GM23248 (cell line): Measurements from ENCODE around the gene ISG15. TPM values are rescaled to one million over a fixed set of nuclear protein-coding genes. Genes with fewer than 3 reads are reported as not detected.

Experiments used
- DNase-seq: peaks from one replicate; pipeline ENCODE4 v3.0.0-alpha.2; 2015
- H2AFZ ChIP-seq: fragments of 200-600 bp; sonication (generic); 2 replicates; pipeline ENCODE4 v1.6.1; 2016; ENCODE audit warnings: antibody characterized with exemption
- H3F3A ChIP-seq: fragments of 200-600 bp; sonication (generic); 2 replicates; pipeline ENCODE4 v1.6.1; 2016; ENCODE audit warnings: mild to moderate bottlenecking, antibody characterized with exemption, mixed run types; ENCODE audit not compliant: insufficient read depth
- H3K27ac ChIP-seq: fragments of 200-600 bp; sonication (generic); 2 replicates; pipeline ENCODE4 v1.5.1; 2016; ENCODE audit warnings: mild to moderate bottlenecking
- H3K27me3 ChIP-seq: fragments of 200-600 bp; sonication (generic); replicated peaks from 2 replicates; pipeline ENCODE4 v1.6.1; 2016; ENCODE audit warnings: mild to moderate bottlenecking; ENCODE audit not compliant: insufficient read depth
- H3K36me3 ChIP-seq: fragments of 200-600 bp; sonication (generic); 2 replicates; pipeline ENCODE4 v1.6.1; 2016; ENCODE audit warnings: low read depth, mild to moderate bottlenecking
- H3K4me1 ChIP-seq: fragments of 200-600 bp; sonication (generic); 2 replicates; pipeline ENCODE4 v1.6.1; 2016; ENCODE audit warnings: mild to moderate bottlenecking; ENCODE audit not compliant: insufficient read depth
- H3K4me2 ChIP-seq: fragments of 200-600 bp; sonication (generic); one replicate; pipeline ENCODE4 v1.6.1; 2016; ENCODE audit warnings: mild to moderate bottlenecking; ENCODE audit not compliant: unreplicated experiment
- H3K4me3 ChIP-seq: fragments of 200-600 bp; sonication (generic); 2 replicates; pipeline ENCODE4 v1.5.1; 2016; ENCODE audit warnings: mild to moderate bottlenecking
- H3K79me2 ChIP-seq: fragments of 200-600 bp; sonication (generic); 2 replicates; pipeline ENCODE4 v1.6.1; 2016; ENCODE audit warnings: mild to moderate bottlenecking; ENCODE audit not compliant: insufficient read depth
- H3K9ac ChIP-seq: fragments of 200-600 bp; sonication (generic); 2 replicates; pipeline ENCODE4 v1.6.1; 2016; ENCODE audit warnings: mild to moderate bottlenecking
- H3K9me2 ChIP-seq: fragments of 200-600 bp; sonication (generic); 2 replicates; pipeline ENCODE4 v1.6.1; 2016; ENCODE audit warnings: mixed run types, mild to moderate bottlenecking, moderate library complexity; ENCODE audit not compliant: insufficient read depth
- H3K9me3 ChIP-seq: fragments of 200-600 bp; sonication (generic); one replicate; pipeline ENCODE4 v1.6.1; 2017; ENCODE audit warnings: low read depth
- H4K20me1 ChIP-seq: fragments of 200-600 bp; sonication (generic); 2 replicates; pipeline ENCODE4 v1.6.0; 2016; ENCODE audit not compliant: insufficient read depth
- EZH2 ChIP-seq: fragments of 200-600 bp; sonication (generic); IDR thresholded peaks from 2 replicates; pipeline ENCODE4 v1.6.1; 2018; ENCODE audit warnings: antibody characterized with exemption, mild to moderate bottlenecking; ENCODE audit not compliant: insufficient read depth, poor library complexity, severe bottlenecking
- EZH2phosphoT487 ChIP-seq: fragments of 200-600 bp; sonication (generic); IDR thresholded peaks from 2 replicates; pipeline ENCODE4 v1.6.1; 2018; ENCODE audit warnings: antibody characterized with exemption, moderate library complexity, mild to moderate bottlenecking, low read depth; ENCODE audit not compliant: insufficient read depth
- WGBS, 2 experiments: methylation state at CpG; one replicate each; pipeline ENCODE4 v1.1.6; 2015 to 2017; ENCODE audit warnings: low lambda C conversion rate in 2 of 2, low coverage in 1 of 2; ENCODE audit errors: missing lambda C conversion rate in 2 of 2; 5-methylcytosine and 5-hydroxymethylcytosine counted together
- in situ Hi-C: fragments of 300-500 bp; cut with MboI; formaldehyde crosslinking; loops from 2 replicates; pipeline ENCODE4 v1.15.0; 2020
- polyA plus RNA-seq: library from polyadenylated mRNA; unstranded; fragments of >200 nt; fragmentation: Nextera tagmentation; extraction: Ambion mirVana; gene quantifications from 2 replicates; pipeline ENCODE4 v1.2.1, GENCODE V29; 2016
- total RNA-seq: library from RNA; depleted of rRNA; stranded (reverse); fragments of >200 nt; shearing (Covaris generic); gene quantifications from 2 replicates; pipeline ENCODE4 v1.2.3, GENCODE V29; 2014

The ISG15 gene
- total and polyA plus RNA-seq, 2 experiments from 2014 or later: 41.2 to 77.0 TPM

GRCh38 chr1:1049318-1050165, 36.2 kb downstream of the ISG15 start:
- H2AFZ ChIP-seq: no peak overlapping the region
- H3K27ac ChIP-seq: no peak overlapping the region
- no peaks in the 10 kb centered on the region for H3K27me3 ChIP-seq
- H3K4me1 ChIP-seq: no peaks in the 10 kb centered on the region
- H3F3A ChIP-seq: no peaks in the 10 kb centered on the region
- 90 to 96% methylated on average over 30 to 55 of the region's 57 CpGs for WGBS, 2 experiments
- H3K79me2 ChIP-seq: no peaks in the 10 kb centered on the region
- no peak overlapping the region for H3K9ac ChIP-seq
- H3K36me3 ChIP-seq: no peaks in the 10 kb centered on the region
- H3K9me2 ChIP-seq: no peaks in the 10 kb centered on the region
- DNase-seq: no peak
- no peak overlapping the region for H3K4me2 ChIP-seq
- TF ChIP-seq EZH2 (no peak), EZH2phosphoT487 (no peak)
- in situ Hi-C loops: no loop called here
- H4K20me1 ChIP-seq: no peaks in the 10 kb centered on the region
- no peak overlapping the region for H3K4me3 ChIP-seq
- H3K9me3 ChIP-seq: no peaks in the 10 kb centered on the region

GRCh38 chr1:1050577-1051052, 37.3 kb downstream of the ISG15 start:
- no peaks in the 10 kb centered on the region for H3K9me3 ChIP-seq
- no peak for DNase-seq
- no peaks in the 10 kb centered on the region for H3K9me2 ChIP-seq
- H3K36me3 ChIP-seq: no peaks in the 10 kb centered on the region
- H3K27ac ChIP-seq: no peak overlapping the region
- H3K79me2 ChIP-seq: no peaks in the 10 kb centered on the region
- no peak overlapping the region for H3K9ac ChIP-seq
- H3K27me3 ChIP-seq: no peaks in the 10 kb centered on the region
- TF ChIP-seq EZH2phosphoT487 (no peak), EZH2 (no peak)
- no peaks in the 10 kb centered on the region for H4K20me1 ChIP-seq
- H3K4me3 ChIP-seq: no peak overlapping the region
- no peaks in the 10 kb centered on the region for H3F3A ChIP-seq
- no peak overlapping the region for H3K4me2 ChIP-seq
- no peak overlapping the region for H2AFZ ChIP-seq
- in situ Hi-C loops: no loop called here
- no peaks in the 10 kb centered on the region for H3K4me1 ChIP-seq
- WGBS, 2 experiments: 78% methylated on average over 19 to 32 of the region's 32 CpGs

- no peaks in the 10 kb centered on the region for H3K9me2 ChIP-seq
- no peak overlapping the region for H3K4me3 ChIP-seq
- no peak overlapping the region for H2AFZ ChIP-seq
- no peak overlapping the region for H3K27ac ChIP-seq
- no peaks in the 10 kb centered on the region for H3K9me3 ChIP-seq
- whole genome bisulfite sequencing, 2 experiments: 83 to 85% methylated on average over 25 to 43 of the region's 46 CpGs
- H3F3A ChIP-seq: no peaks in the 10 kb centered on the region
- no peak for DNase-seq
- H3K4me2 ChIP-seq: no peak overlapping the region
- no peaks in the 10 kb centered on the region for H3K27me3 ChIP-seq
- no peaks in the 10 kb centered on the region for H4K20me1 ChIP-seq
- in situ Hi-C loops: no loop called here
- no peaks in the 10 kb centered on the region for H3K79me2 ChIP-seq
- H3K9ac ChIP-seq: no peak overlapping the region
- TF ChIP-seq EZH2 (no peak), EZH2phosphoT487 (no peak)
- no peaks in the 10 kb centered on the region for H3K36me3 ChIP-seq
- no peaks in the 10 kb centered on the region for H3K4me1 ChIP-seq
Measured at GRCh38 chr1:1051127-1051810, 38.0 kb downstream of the ISG15 start.

- Histone ChIP-seq H2AFZ (no peak overlapping the region), H4K20me1 (no peaks in the 10 kb centered on the region), H3K9ac (no peak overlapping the region), H3K4me3 (no peak overlapping the region), H3K9me3 (no peaks in the 10 kb centered on the region), H3K79me2 (no peaks in the 10 kb centered on the region), H3F3A (no peaks in the 10 kb centered on the region), H3K4me1 (no peaks in the 10 kb centered on the region), H3K4me2 (no peak overlapping the region), H3K27ac (no peak overlapping the region), H3K9me2 (no peaks in the 10 kb centered on the region), H3K36me3 (no peaks in the 10 kb centered on the region), H3K27me3 (no peaks in the 10 kb centered on the region)
- no peak for TF ChIP-seq EZH2
- TF ChIP-seq EZH2phosphoT487: no peak
- no peak for DNase-seq
- 93 to 96% methylated on average over 25 to 29 of the region's 29 CpGs for WGBS, 2 experiments
- in situ Hi-C loops: no loop called here
Measured at GRCh38 chr1:1052003-1052840, 38.9 kb downstream of the ISG15 start.
